Neural progenitor cell (in vitro differentiated cells): ENCODE measurements around the gene SMIM27. TPM values are rescaled to one million over a fixed set of nuclear protein-coding genes. Genes with fewer than 3 reads are reported as not detected.

Experiments
- DNase-seq: peaks from one replicate; pipeline ENCODE4 v3.0.0-alpha.2; 2016; ENCODE audit warnings: low spot score
- H2AFZ ChIP-seq: fragments of 200-600 bp; sonication (generic); replicated peaks from 2 replicates; pipeline ENCODE4 v1.6.1; 2016; ENCODE audit warnings: antibody characterized with exemption
- H3F3A ChIP-seq: fragments of 200-600 bp; sonication (generic); 2 replicates; pipeline ENCODE4 v1.6.1; 2016; ENCODE audit warnings: antibody characterized with exemption, low read depth
- H3K27ac ChIP-seq: fragments of 200-600 bp; sonication (generic); 2 replicates; pipeline ENCODE4 v1.5.1; 2016; ENCODE audit warnings: mild to moderate bottlenecking
- H3K27me3 ChIP-seq: fragments of 200-600 bp; sonication (generic); 2 replicates; pipeline ENCODE4 v1.6.1; 2016; ENCODE audit warnings: mild to moderate bottlenecking, moderate library complexity
- H3K36me3 ChIP-seq: fragments of 200-600 bp; sonication (generic); 2 replicates; pipeline ENCODE4 v1.5.1; 2016
- H3K4me1 ChIP-seq: fragments of 200-600 bp; sonication (generic); 2 replicates; pipeline ENCODE4 v1.6.1; 2016; ENCODE audit warnings: mixed run types
- H3K4me2 ChIP-seq: fragments of 200-600 bp; sonication (generic); 2 replicates; pipeline ENCODE4 v1.6.1; 2016
- H3K4me3 ChIP-seq: fragments of 200-600 bp; sonication (generic); 2 replicates; pipeline ENCODE4 v1.5.1; 2016
- H3K79me2 ChIP-seq: fragments of 200-600 bp; sonication (generic); 2 replicates; pipeline ENCODE4 v1.6.1; 2016; ENCODE audit warnings: low read depth
- H3K9ac ChIP-seq: fragments of 200-600 bp; sonication (generic); 2 replicates; pipeline ENCODE4 v1.6.1; 2016
- H3K9me3 ChIP-seq: fragments of 200-600 bp; sonication (generic); 2 replicates; pipeline ENCODE4 v1.5.1; 2016; ENCODE audit warnings: low read depth
- H4K20me1 ChIP-seq: fragments of 200-600 bp; sonication (generic); 2 replicates; pipeline ENCODE4 v1.6.1; 2016; ENCODE audit warnings: low read depth
- H3K27ac Mint-ChIP-seq: 3 replicates; pipeline ENCODE4 v1.8.0; 2021; ENCODE audit warnings: mixed read lengths
- H3K27me3 Mint-ChIP-seq: 2 replicates; pipeline ENCODE4 v1.8.0; 2022; ENCODE audit warnings: low read depth, mild to moderate bottlenecking, inconsistent platforms, moderate library complexity, mixed read lengths; ENCODE audit not compliant: insufficient read depth
- H3K36me3 Mint-ChIP-seq: 3 replicates; pipeline ENCODE4 v1.8.0; 2021; ENCODE audit warnings: mixed read lengths
- H3K4me1 Mint-ChIP-seq: 3 replicates; pipeline ENCODE4 v1.8.0; 2021; ENCODE audit warnings: mixed read lengths
- H3K4me3 Mint-ChIP-seq: 3 replicates; pipeline ENCODE4 v1.8.0; 2021; ENCODE audit warnings: mild to moderate bottlenecking, moderate library complexity, mixed read lengths
- H3K9me3 Mint-ChIP-seq: 3 replicates; pipeline ENCODE4 v1.8.0; 2020; ENCODE audit warnings: mixed read lengths
- CTCF ChIP-seq: fragments of 200-600 bp; sonication (generic); IDR thresholded peaks from 2 replicates; pipeline ENCODE4 v1.5.1; 2017; ENCODE audit warnings: antibody characterized with exemption, mild to moderate bottlenecking
- EZH2 ChIP-seq: fragments of 200-600 bp; sonication (generic); IDR thresholded peaks from 2 replicates; pipeline ENCODE4 v1.6.1; 2017; ENCODE audit warnings: antibody characterized with exemption, mild to moderate bottlenecking, moderate library complexity
- EZH2phosphoT487 ChIP-seq: fragments of 200-600 bp; sonication (generic); IDR thresholded peaks from 2 replicates; pipeline ENCODE4 v1.6.1; 2017; ENCODE audit warnings: antibody characterized with exemption
- total RNA-seq: library from RNA; depleted of rRNA; stranded (reverse); fragments of >200 nt; gene quantifications from 2 replicates; pipeline ENCODE4 v1.2.3, GENCODE V29; 2015; ENCODE audit warnings: low replicate concordance

SMIM27 gene
- total RNA-seq, 1 donor from 2014 or later: 9.7 TPM

- H2AFZ ChIP-seq: no peak overlapping the region
- no peaks in the 10 kb centered on the region for H3K36me3 ChIP-seq
- H3K79me2 ChIP-seq: no peaks in the 10 kb centered on the region
- no peaks in the 10 kb centered on the region for H4K20me1 ChIP-seq
- H3K9me3 ChIP-seq: no peaks in the 10 kb centered on the region
- H3K4me3 ChIP-seq: no peak overlapping the region
- TF ChIP-seq EZH2 (no peak), EZH2phosphoT487 (no peak), CTCF (no peak)
- H3K36me3 Mint-ChIP-seq: no peaks in the 10 kb centered on the region
- H3K27ac ChIP-seq: no peak overlapping the region
- H3K4me1 ChIP-seq: no peaks in the 10 kb centered on the region
- H3K27me3 Mint-ChIP-seq: no peaks in the 10 kb centered on the region
- H3K27ac Mint-ChIP-seq: no peak overlapping the region
- peaks cover 2% of the 10 kb centered on the region for H3K9me3 Mint-ChIP-seq
- no peak for DNase-seq
- H3K9ac ChIP-seq: no peak overlapping the region
- no peaks in the 10 kb centered on the region for H3F3A ChIP-seq
- no peak overlapping the region for H3K4me2 ChIP-seq
- no peak overlapping the region for H3K4me3 Mint-ChIP-seq
- no peaks in the 10 kb centered on the region for H3K27me3 ChIP-seq
- H3K4me1 Mint-ChIP-seq: no peaks in the 10 kb centered on the region
Observed at GRCh38 chr9:32587901-32588300, 35.8 kb downstream of the SMIM27 start.

GRCh38 chr9:32589083-32589723 is 37.1 kb downstream of the SMIM27 start:
- no peaks in the 10 kb centered on the region for H3K79me2 ChIP-seq
- no peak overlapping the region for H3K9ac ChIP-seq
- Mint-ChIP-seq H3K27me3 (no peaks in the 10 kb centered on the region), H3K4me1 (no peaks in the 10 kb centered on the region), H3K27ac (no peak overlapping the region), H3K4me3 (no peak overlapping the region), H3K36me3 (no peaks in the 10 kb centered on the region), H3K9me3 (peaks cover 2% of the 10 kb centered on the region)
- no peak overlapping the region for H3K4me3 ChIP-seq
- no peak overlapping the region for H3K4me2 ChIP-seq
- no peak for TF ChIP-seq EZH2phosphoT487
- peak; percentile 64 for TF ChIP-seq CTCF
- H4K20me1 ChIP-seq: no peaks in the 10 kb centered on the region
- peak; percentile 57 for DNase-seq
- no peaks in the 10 kb centered on the region for H3K27me3 ChIP-seq
- H3K4me1 ChIP-seq: no peaks in the 10 kb centered on the region
- H3F3A ChIP-seq: no peaks in the 10 kb centered on the region
- no peaks in the 10 kb centered on the region for H3K36me3 ChIP-seq
- H3K9me3 ChIP-seq: no peaks in the 10 kb centered on the region
- no peak overlapping the region for H2AFZ ChIP-seq
- H3K27ac ChIP-seq: no peak overlapping the region

- DNase-seq: no peak
- Histone ChIP-seq H3K4me2 (no peak overlapping the region), H3F3A (no peaks in the 10 kb centered on the region), H3K4me1 (no peaks in the 10 kb centered on the region), H3K27me3 (no peaks in the 10 kb centered on the region), H3K36me3 (no peaks in the 10 kb centered on the region), H3K79me2 (no peaks in the 10 kb centered on the region), H3K27ac (no peak overlapping the region), H4K20me1 (no peaks in the 10 kb centered on the region), H3K4me3 (no peak overlapping the region), H2AFZ (no peak overlapping the region), H3K9ac (no peak overlapping the region), H3K9me3 (no peaks in the 10 kb centered on the region)
- Mint-ChIP-seq H3K27me3 (no peaks in the 10 kb centered on the region), H3K36me3 (no peaks in the 10 kb centered on the region), H3K9me3 (peaks cover 2% of the 10 kb centered on the region), H3K4me3 (no peak overlapping the region), H3K27ac (no peak overlapping the region), H3K4me1 (no peaks in the 10 kb centered on the region)
- no peak for TF ChIP-seq EZH2phosphoT487
- TF ChIP-seq CTCF: no peak
- TF ChIP-seq EZH2: no peak
Observed at GRCh38 chr9:32590476-32590875, 38.3 kb downstream of the SMIM27 start.
